SKM-1 treated with dmso at 0.1 percent for 144 hours (cell line): ENCODE results near the gene LGALS4.
"Not testable (repeated sequence)": the region's sequence is repeated elsewhere in the genome, so short reads cannot be mapped to it uniquely, and the experiment has no call there.

ENCODE experiments used
- DNase-seq: peaks from one replicate; lab custom pipeline; 2025; ENCODE audit not compliant: unreplicated experiment; lab: John Stamatoyannopoulos, UW

LGALS4 gene

GRCh38 chr19:38774181-38774950, 38.4 kb downstream of the LGALS4 start:
- no peak for DNase-seq

- no peak for DNase-seq
Measured at GRCh38 chr19:38773469-38774177, 39.1 kb downstream of the LGALS4 start, which contains the start of gene LGALS7. Gene LGALS7, minus strand, starts transcription at chr19:38773517. Its CDS starts 25 bp downstream, at chr19:38773492.

DNA sequence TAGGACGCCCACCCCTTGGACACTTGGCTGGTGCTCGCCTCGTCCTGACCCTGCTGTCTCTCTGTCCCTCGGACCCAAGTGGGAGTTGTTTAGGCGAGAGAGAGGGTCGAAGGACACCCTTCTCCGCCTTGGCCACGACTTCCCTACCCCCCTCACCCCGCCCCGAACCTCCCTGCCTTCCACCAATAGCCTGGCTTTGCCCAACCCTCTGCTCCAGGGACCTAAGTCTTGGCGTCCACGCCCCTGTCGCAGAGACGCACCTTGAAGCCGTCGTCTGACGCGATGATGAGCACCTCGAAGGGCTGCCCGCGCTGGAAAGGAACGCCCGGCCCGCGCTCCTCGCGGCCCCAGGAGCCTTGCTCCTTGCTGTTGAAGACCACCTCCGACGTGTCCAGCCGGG, 41.2 kb downstream of the LGALS4 start:
- not testable (repeated sequence) for DNase-seq

DNA sequence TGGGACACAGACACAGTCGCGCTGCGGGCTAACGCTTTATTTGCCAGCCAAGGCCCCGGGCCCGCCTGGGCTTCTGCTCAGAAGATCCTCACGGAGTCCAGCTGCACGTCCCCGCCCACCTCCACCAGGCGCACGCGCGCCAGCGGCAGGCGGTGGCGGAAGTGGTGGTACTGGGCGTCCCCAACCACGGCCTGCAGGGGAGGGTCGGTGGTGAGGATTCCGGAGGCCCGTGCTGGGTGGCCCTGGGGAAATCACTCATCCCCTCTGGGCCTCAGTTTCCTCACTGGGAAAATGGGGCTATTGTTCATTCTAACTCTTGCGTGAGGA, 41.8 kb downstream of the LGALS4 start:
- not testable (repeated sequence) for DNase-seq

GRCh38 chr19:38770228-38770948, 42.4 kb downstream of the LGALS4 start:
- DNase-seq = not testable (repeated sequence)

- DNase-seq = no peak
Measured at GRCh38 chr19:38769635-38770211, 43.0 kb downstream of the LGALS4 start.

GRCh38 chr19:38766276-38767047, 46.3 kb downstream of the LGALS4 start:
- DNase-seq = no peak

GRCh38 chr19:38765214-38765613, 47.5 kb downstream of the LGALS4 start:
- no peak for DNase-seq

- no peak for DNase-seq
Measured at GRCh38 chr19:38763795-38764220, 48.9 kb downstream of the LGALS4 start.

GRCh38 chr19:38761884-38762389, 50.8 kb downstream of the LGALS4 start:
- DNase-seq = not testable (repeated sequence)

- not testable (repeated sequence) for DNase-seq
Measured at GRCh38 chr19:38760805-38761517, 51.8 kb downstream of the LGALS4 start.

GRCh38 chr19:38759590-38760003, 53.1 kb downstream of the LGALS4 start:
- peak; percentile 65 for DNase-seq

DNA sequence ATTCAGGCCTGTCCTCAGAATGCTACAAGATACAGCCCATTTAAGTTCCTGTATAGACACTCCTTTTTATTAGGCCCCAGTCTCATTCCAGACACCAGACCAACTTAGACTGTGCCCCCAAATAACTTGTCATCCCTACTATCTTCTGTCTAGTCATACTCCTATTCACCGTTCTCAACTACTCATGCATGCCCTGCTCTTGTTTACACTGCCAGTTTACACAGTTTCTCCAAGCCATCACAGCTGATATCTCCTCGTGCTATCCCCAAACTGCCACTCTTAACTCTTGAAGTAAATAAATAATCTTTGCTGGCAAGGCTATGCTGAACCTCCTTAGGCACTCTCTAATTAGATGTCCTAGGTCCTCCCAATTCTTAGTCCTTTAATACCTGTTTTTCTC, 58.5 kb downstream of the LGALS4 start:
- DNase-seq = not testable (repeated sequence)

- DNase-seq = not testable (repeated sequence)
Measured at GRCh38 chr19:38753783-38754182, 59.0 kb downstream of the LGALS4 start.
